ENCODE measurements around the gene IZUMO2.

DNA sequence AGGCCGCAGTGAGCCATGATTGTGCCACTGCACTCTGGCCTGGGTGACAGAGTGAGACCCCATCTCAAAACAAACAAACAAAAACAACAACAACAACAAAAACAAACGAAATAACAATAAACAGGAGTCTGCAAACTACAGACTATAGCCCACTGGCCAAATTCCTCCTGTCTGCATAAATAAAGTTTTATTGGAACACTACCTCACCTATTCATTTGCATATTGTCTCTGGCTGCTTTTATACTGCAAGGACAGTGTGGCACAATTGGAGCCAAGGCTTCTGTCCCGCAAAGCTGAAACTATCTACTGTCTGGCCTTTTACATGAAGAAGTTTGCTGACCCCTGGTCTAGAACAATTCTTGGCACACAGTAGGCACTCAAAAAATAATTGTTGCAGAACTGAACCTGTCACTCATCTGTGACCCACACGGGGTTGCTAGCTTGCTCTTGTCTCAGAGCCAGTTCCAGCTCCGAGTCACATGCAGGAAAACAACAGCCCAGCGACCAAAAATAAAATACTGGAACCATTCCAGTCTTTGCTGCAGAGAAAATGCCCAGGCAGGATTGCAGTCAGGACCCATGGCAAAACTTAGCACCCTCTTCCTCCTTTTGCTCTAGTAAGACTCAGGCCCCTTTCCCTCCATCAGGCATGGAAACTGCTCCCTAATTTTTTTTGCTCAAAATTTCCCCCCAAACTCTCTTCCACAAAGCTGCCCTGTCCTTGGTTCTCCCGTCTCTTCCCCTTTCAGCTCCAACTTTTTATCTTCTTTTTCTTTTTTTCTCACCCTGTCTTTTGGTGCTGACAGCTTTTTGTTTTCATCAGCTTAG lies 35.6 kb upstream of the IZUMO2 start:
- TF ChIP-seq, protein P1, sequence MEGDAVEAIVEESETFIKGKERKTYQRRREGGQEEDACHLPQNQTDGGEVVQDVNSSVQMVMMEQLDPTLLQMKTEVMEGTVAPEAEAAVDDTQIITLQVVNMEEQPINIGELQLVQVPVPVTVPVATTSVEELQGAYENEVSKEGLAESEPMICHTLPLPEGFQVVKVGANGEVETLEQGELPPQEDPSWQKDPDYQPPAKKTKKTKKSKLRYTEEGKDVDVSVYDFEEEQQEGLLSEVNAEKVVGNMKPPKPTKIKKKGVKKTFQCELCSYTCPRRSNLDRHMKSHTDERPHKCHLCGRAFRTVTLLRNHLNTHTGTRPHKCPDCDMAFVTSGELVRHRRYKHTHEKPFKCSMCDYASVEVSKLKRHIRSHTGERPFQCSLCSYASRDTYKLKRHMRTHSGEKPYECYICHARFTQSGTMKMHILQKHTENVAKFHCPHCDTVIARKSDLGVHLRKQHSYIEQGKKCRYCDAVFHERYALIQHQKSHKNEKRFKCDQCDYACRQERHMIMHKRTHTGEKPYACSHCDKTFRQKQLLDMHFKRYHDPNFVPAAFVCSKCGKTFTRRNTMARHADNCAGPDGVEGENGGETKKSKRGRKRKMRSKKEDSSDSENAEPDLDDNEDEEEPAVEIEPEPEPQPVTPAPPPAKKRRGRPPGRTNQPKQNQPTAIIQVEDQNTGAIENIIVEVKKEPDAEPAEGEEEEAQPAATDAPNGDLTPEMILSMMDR (IDR thresholded peaks at IDR 0.05): no peak
- no peak for TF ChIP-seq ZFX (IDR thresholded peaks at IDR 0.05; ENCODE audit: borderline replicate concordance)

Measured in 22Rv1 (cell line).